GM23338 (cell line): Measurements from ENCODE around the gene SPTBN2.

Experiments used
- CREB1 ChIP-seq: fragments of 250-450 bp; sonication (Bioruptor Pico); IDR thresholded peaks from 2 replicates; pipeline ENCODE4 v1.5.0; 2020; ENCODE audit warnings: low read depth, mild to moderate bottlenecking, moderate library complexity
- EZH2 ChIP-seq: fragments of 200-600 bp; sonication (generic); IDR thresholded peaks from one replicate; pipeline ENCODE4 v1.8.0; 2017; ENCODE audit warnings: antibody characterized with exemption, mild to moderate bottlenecking, low read depth; ENCODE audit not compliant: unreplicated experiment
- EZH2phosphoT487 ChIP-seq: fragments of 200-600 bp; sonication (generic); IDR thresholded peaks from one replicate; pipeline ENCODE4 v1.8.1; 2018; ENCODE audit warnings: antibody characterized with exemption; ENCODE audit not compliant: unreplicated experiment
- JUNB ChIP-seq: IDR thresholded peaks from one replicate; pipeline ENCODE4 v1.6.1; 2016; ENCODE audit warnings: antibody characterized with exemption; ENCODE audit not compliant: unreplicated experiment
- NANOG ChIP-seq: IDR thresholded peaks from 2 replicates; pipeline ENCODE4 v1.6.1; 2016; ENCODE audit warnings: antibody characterized with exemption, borderline replicate concordance
- POLR2AphosphoS5 ChIP-seq: IDR thresholded peaks from 2 replicates; pipeline ENCODE4 v1.6.1; 2016; ENCODE audit warnings: antibody characterized with exemption, low read depth
- TF ChIP-seq, protein P1 (sequence below), 2 experiments: fragments of 200-600 bp in 1 of 2; sonication (generic) in 1 of 2; conservative IDR thresholded peaks; 2 replicates each; pipeline versions ENCODE4 v1.5.1 to v1.6.1; 2016 to 2017; ENCODE audit warnings: antibody characterized with exemption in 2 of 2, low read depth in 2 of 2, mild to moderate bottlenecking in 2 of 2, moderate library complexity in 1 of 2
- TF ChIP-seq, protein P2 (sequence below): IDR thresholded peaks from 2 replicates; pipeline ENCODE4 v1.6.1; 2016; ENCODE audit warnings: antibody characterized with exemption

DNA sequence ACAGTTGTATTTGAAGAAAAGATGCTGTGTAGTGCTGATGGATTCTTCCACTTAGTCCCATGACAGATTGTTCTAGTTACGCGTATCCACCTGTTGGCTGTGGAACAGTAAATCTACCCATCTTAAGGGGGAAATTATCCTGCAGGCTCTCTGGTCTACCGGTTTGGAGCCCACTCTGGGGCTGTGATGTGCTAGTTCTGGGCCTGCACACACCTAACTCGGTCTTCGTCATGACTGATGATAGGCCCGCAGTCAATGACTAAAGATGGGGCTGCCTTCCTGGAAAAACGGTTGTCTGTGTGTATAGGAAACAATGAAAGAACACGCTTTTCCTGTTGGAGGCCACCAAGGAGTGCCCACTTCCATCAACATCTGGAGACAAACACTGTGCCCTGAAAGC, 45.1 kb downstream of the SPTBN2 start:
- no peak for TF ChIP-seq POLR2AphosphoS5
- no peak for TF ChIP-seq EZH2phosphoT487
- no peak for TF ChIP-seq JUNB
- TF ChIP-seq, protein P1, sequence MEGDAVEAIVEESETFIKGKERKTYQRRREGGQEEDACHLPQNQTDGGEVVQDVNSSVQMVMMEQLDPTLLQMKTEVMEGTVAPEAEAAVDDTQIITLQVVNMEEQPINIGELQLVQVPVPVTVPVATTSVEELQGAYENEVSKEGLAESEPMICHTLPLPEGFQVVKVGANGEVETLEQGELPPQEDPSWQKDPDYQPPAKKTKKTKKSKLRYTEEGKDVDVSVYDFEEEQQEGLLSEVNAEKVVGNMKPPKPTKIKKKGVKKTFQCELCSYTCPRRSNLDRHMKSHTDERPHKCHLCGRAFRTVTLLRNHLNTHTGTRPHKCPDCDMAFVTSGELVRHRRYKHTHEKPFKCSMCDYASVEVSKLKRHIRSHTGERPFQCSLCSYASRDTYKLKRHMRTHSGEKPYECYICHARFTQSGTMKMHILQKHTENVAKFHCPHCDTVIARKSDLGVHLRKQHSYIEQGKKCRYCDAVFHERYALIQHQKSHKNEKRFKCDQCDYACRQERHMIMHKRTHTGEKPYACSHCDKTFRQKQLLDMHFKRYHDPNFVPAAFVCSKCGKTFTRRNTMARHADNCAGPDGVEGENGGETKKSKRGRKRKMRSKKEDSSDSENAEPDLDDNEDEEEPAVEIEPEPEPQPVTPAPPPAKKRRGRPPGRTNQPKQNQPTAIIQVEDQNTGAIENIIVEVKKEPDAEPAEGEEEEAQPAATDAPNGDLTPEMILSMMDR (conservative IDR thresholded peaks at IDR 0.05; ENCODE audit: low read depth in 2 of 2): no peak
- TF ChIP-seq EZH2: no peak
- TF ChIP-seq, protein P2, sequence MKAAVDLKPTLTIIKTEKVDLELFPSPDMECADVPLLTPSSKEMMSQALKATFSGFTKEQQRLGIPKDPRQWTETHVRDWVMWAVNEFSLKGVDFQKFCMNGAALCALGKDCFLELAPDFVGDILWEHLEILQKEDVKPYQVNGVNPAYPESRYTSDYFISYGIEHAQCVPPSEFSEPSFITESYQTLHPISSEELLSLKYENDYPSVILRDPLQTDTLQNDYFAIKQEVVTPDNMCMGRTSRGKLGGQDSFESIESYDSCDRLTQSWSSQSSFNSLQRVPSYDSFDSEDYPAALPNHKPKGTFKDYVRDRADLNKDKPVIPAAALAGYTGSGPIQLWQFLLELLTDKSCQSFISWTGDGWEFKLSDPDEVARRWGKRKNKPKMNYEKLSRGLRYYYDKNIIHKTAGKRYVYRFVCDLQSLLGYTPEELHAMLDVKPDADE: no peak
- no peak for TF ChIP-seq NANOG
- no peak for TF ChIP-seq CREB1
